ENCODE data around the gene PARP15.
"Not testable (repeated sequence)": the region's sequence is repeated elsewhere in the genome, so short reads cannot be mapped to it uniquely, and the experiment has no call there.

Gene PARP15

DNA sequence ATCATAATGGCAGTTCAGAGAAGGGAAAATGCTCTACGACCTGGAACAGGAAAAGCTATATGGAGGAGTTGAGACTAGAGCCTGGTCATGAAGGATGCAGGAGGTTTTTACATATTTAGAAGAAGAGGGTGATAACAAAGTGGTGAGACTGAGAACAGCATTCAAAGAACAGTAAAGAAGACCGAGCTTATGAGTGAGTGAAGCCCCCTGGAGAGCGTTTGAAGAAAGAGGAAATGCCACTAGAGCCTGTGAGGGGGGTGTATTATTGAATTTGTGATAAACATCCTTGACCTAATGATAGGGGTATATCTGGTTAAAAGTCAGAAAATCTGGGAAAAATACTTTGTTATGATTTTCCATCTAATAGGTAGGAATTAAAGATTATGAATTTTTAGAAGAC, 17.5 kb upstream of the PARP15 start:
- H3K36me3 ChIP-seq (ENCODE audit: insufficient read depth, insufficient read length, low read length): no peaks in the 10 kb centered on the region
- H3K27me3 ChIP-seq (ENCODE audit: insufficient read depth, insufficient read length): peaks cover 21% of the 10 kb centered on the region
- no peak for DNase-seq (ENCODE audit: low read depth, low spot score)
- TF ChIP-seq ZNF274 (IDR thresholded peaks at IDR 0.05; ENCODE audit: low read depth, low read length): no peak
- TF ChIP-seq YY1 (IDR thresholded peaks at IDR 0.05; ENCODE audit: insufficient read depth, insufficient read length): no peak
- no peak for TF ChIP-seq SUZ12 (IDR thresholded peaks at IDR 0.05; ENCODE audit: extremely low read depth, insufficient read depth, insufficient read length)
- H3K9ac ChIP-seq (ENCODE audit: insufficient read length, low read depth): no peak overlapping the region
- no peaks in the 10 kb centered on the region for H3K9me3 ChIP-seq (ENCODE audit: insufficient read depth, low read length)
- H3K4me1 ChIP-seq (ENCODE audit: insufficient read depth, insufficient read length): peaks cover 3% of the 10 kb centered on the region
- no peak overlapping the region for H3K4me3 ChIP-seq (ENCODE audit: insufficient read length, low read depth)

DNA sequence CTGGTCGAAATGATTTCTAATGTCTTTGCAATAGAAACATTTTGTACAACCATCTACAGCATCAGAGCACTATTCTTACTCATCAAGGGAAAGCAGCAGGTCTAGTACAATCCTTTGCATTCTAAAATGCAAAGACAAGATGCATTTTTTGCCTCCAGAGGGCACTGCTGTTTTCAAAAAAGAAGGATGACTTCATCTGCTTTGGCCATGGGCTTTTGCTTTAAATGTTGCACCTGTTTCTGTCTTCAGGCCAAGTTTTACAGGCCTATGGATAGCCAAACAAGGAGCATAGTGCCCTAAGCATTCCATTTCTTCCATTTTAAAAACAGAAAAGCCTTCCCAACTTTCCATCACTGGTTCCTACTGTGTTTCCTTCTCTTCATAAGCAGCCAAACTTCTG, 16.8 kb upstream of the PARP15 start:
- H3K4me1 ChIP-seq (ENCODE audit: insufficient read depth, insufficient read length): peaks cover under 1% of the 10 kb centered on the region
- no peaks in the 10 kb centered on the region for H3K9me3 ChIP-seq (ENCODE audit: insufficient read depth, low read length)
- DNase-seq (ENCODE audit: low read depth, low spot score): no peak
- peaks cover 24% of the 10 kb centered on the region for H3K27me3 ChIP-seq (ENCODE audit: insufficient read depth, insufficient read length)
- TF ChIP-seq SUZ12 (IDR thresholded peaks at IDR 0.05; ENCODE audit: extremely low read depth, insufficient read depth, insufficient read length): no peak
- TF ChIP-seq YY1 (IDR thresholded peaks at IDR 0.05; ENCODE audit: insufficient read depth, insufficient read length): no peak
- no peak for TF ChIP-seq ZNF274 (IDR thresholded peaks at IDR 0.05; ENCODE audit: low read depth, low read length)
- no peak overlapping the region for H3K4me3 ChIP-seq (ENCODE audit: insufficient read length, low read depth)
- H3K36me3 ChIP-seq (ENCODE audit: insufficient read depth, insufficient read length, low read length): no peaks in the 10 kb centered on the region
- H3K9ac ChIP-seq (ENCODE audit: insufficient read length, low read depth): no peak overlapping the region

DNA sequence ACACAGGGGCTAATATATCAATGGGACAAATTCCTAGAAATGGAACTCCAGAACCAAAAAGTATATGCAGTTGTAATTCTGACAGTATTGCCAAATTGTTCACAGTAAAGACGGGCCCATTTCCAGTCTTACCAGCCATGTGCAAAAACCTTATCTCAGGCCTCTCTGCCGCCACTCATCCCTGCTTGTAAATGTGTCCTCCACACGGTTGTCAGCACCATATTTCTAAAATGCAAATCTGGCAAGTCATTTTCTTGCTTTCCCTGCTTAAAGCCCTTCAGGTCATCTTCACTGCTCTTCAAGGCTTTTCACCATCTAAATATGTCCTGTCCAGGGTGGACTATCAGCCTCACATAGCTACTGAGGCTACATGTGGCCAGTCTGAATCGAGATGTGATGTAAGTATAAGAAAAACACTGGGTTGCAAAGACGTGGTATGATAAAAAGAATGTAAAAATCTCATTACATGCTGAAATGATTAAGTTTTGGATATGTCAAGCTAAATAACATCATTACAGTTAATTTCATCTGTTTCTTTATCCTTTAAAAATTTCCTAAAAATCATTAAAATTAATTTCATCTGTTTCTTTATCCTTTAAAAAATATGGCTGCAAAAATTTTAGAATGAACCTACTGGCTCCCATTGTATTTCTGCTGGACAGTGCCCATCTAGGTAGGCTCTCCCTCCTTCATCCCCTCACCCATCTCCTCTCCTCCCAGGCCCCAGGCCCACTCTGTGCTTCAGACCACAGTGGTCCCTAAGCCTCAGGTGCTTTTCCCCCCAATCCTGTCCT, 14.3 kb upstream of the PARP15 start:
- H3K9me3 ChIP-seq (ENCODE audit: insufficient read depth, low read length): no peaks in the 10 kb centered on the region
- H3K4me3 ChIP-seq (ENCODE audit: insufficient read length, low read depth): no peak overlapping the region
- H3K9ac ChIP-seq (ENCODE audit: insufficient read length, low read depth): no peak overlapping the region
- H3K36me3 ChIP-seq (ENCODE audit: insufficient read depth, insufficient read length, low read length): peaks cover 4% of the 10 kb centered on the region
- no peak for DNase-seq (ENCODE audit: low read depth, low spot score)
- peaks cover 24% of the 10 kb centered on the region for H3K27me3 ChIP-seq (ENCODE audit: insufficient read depth, insufficient read length)
- TF ChIP-seq YY1 (IDR thresholded peaks at IDR 0.05; ENCODE audit: insufficient read depth, insufficient read length) (no peak), ZNF274 (IDR thresholded peaks at IDR 0.05; ENCODE audit: low read depth, low read length) (no peak), SUZ12 (IDR thresholded peaks at IDR 0.05; ENCODE audit: extremely low read depth, insufficient read depth, insufficient read length) (no peak)
- no peaks in the 10 kb centered on the region for H3K4me1 ChIP-seq (ENCODE audit: insufficient read depth, insufficient read length)

GRCh38 chr3:122563717-122564025, 13.8 kb upstream of the PARP15 start:
- H3K9ac ChIP-seq (ENCODE audit: insufficient read length, low read depth): peak overlapping the region; percentile 84
- no peaks in the 10 kb centered on the region for H3K4me1 ChIP-seq (ENCODE audit: insufficient read depth, insufficient read length)
- DNase-seq (ENCODE audit: low read depth, low spot score): no peak
- peaks cover 24% of the 10 kb centered on the region for H3K27me3 ChIP-seq (ENCODE audit: insufficient read depth, insufficient read length)
- H3K36me3 ChIP-seq (ENCODE audit: insufficient read depth, insufficient read length, low read length): peaks cover 4% of the 10 kb centered on the region
- H3K9me3 ChIP-seq (ENCODE audit: insufficient read depth, low read length): no peaks in the 10 kb centered on the region
- H3K4me3 ChIP-seq (ENCODE audit: insufficient read length, low read depth): peak overlapping the region; percentile 65
- TF ChIP-seq SUZ12 (IDR thresholded peaks at IDR 0.05; ENCODE audit: extremely low read depth, insufficient read depth, insufficient read length) (no peak), YY1 (IDR thresholded peaks at IDR 0.05; ENCODE audit: insufficient read depth, insufficient read length) (no peak), ZNF274 (IDR thresholded peaks at IDR 0.05; ENCODE audit: low read depth, low read length) (no peak)

- H3K4me3 ChIP-seq (ENCODE audit: insufficient read length, low read depth): peak within 1 kb of the TSS; percentile 65
- no peak for DNase-seq (ENCODE audit: low read depth, low spot score)
- H3K4me1 ChIP-seq (ENCODE audit: insufficient read depth, insufficient read length): no peaks in the 10 kb centered on the region
- H3K27me3 ChIP-seq (ENCODE audit: insufficient read depth, insufficient read length): peaks cover 24% of the 10 kb centered on the region
- TF ChIP-seq ZNF274 (IDR thresholded peaks at IDR 0.05; ENCODE audit: low read depth, low read length) (no peak), SUZ12 (IDR thresholded peaks at IDR 0.05; ENCODE audit: extremely low read depth, insufficient read depth, insufficient read length) (no peak), YY1 (IDR thresholded peaks at IDR 0.05; ENCODE audit: insufficient read depth, insufficient read length) (no peak)
- H3K9me3 ChIP-seq (ENCODE audit: insufficient read depth, low read length): no peaks in the 10 kb centered on the region
- H3K9ac ChIP-seq (ENCODE audit: insufficient read length, low read depth): peak within 1 kb of the TSS; percentile 84
- H3K36me3 ChIP-seq (ENCODE audit: insufficient read depth, insufficient read length, low read length): peaks cover 4% of the 10 kb centered on the region
Observed at GRCh38 chr3:122564155-122564912, 13.1 kb upstream of the PARP15 start, which contains the start of the genes DTX3L and PARP9. Gene DTX3L (plus strand): TSS chr3:122564338. CDS start chr3:122564427, 89 bp downstream. Gene PARP9 (minus strand): TSS chr3:122564300. CDS start chr3:122559620, 4,680 bp downstream.

DNA sequence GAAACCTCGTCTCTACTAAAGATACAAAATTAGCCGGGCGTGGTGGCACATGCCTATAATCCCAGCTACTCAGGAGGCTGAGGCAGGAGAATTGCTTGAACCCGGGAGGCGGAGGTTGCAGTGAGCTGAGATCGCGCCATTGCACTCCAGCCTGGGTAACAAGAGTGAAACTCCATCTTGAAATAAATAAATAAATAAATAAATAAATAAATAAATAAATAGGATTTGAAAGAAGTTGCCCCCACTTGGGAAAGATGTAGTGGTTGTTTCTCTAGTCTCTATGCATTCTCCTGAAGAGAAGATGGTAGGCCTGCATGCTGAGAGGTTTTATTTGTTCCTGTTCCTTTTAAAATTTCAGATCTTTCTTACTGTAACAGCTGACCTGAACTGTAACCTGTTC, 9.3 kb upstream of the PARP15 start:
- not testable (repeated sequence) for H3K9ac ChIP-seq (ENCODE audit: insufficient read length, low read depth); H3K4me3 ChIP-seq (ENCODE audit: insufficient read length, low read depth); DNase-seq (ENCODE audit: low read depth, low spot score); H3K9me3 ChIP-seq (ENCODE audit: insufficient read depth, low read length); H3K4me1 ChIP-seq (ENCODE audit: insufficient read depth, insufficient read length); H3K36me3 ChIP-seq (ENCODE audit: insufficient read depth, insufficient read length, low read length)
- H3K27me3 ChIP-seq (ENCODE audit: insufficient read depth, insufficient read length): peaks cover 20% of the 10 kb centered on the region

GRCh38 chr3:122568755-122569154, 8.7 kb upstream of the PARP15 start:
- no peak overlapping the region for H3K4me3 ChIP-seq (ENCODE audit: insufficient read length, low read depth)
- no peak overlapping the region for H3K9ac ChIP-seq (ENCODE audit: insufficient read length, low read depth)
- DNase-seq (ENCODE audit: low read depth, low spot score): no peak
- H3K9me3 ChIP-seq (ENCODE audit: insufficient read depth, low read length): no peaks in the 10 kb centered on the region
- peaks cover 4% of the 10 kb centered on the region for H3K36me3 ChIP-seq (ENCODE audit: insufficient read depth, insufficient read length, low read length)
- H3K27me3 ChIP-seq (ENCODE audit: insufficient read depth, insufficient read length): peaks cover 15% of the 10 kb centered on the region
- no peaks in the 10 kb centered on the region for H3K4me1 ChIP-seq (ENCODE audit: insufficient read depth, insufficient read length)
- TF ChIP-seq SUZ12 (IDR thresholded peaks at IDR 0.05; ENCODE audit: extremely low read depth, insufficient read depth, insufficient read length): no peak
- TF ChIP-seq YY1 (IDR thresholded peaks at IDR 0.05; ENCODE audit: insufficient read depth, insufficient read length): no peak
- TF ChIP-seq ZNF274 (IDR thresholded peaks at IDR 0.05; ENCODE audit: low read depth, low read length): no peak

Data from NT2/D1 (cell line).